HepG2 (cell line): ENCODE measurements around the gene AQP7.

Source experiments
- EHMT2 ChIP-seq: fragments of 200-600 bp; sonication (generic); IDR thresholded peaks from 2 replicates; pipeline ENCODE4 v1.7.0; 2017; ENCODE audit warnings: antibody characterized with exemption, low read depth, low read length, borderline replicate concordance
- MED13 ChIP-seq: sonication (generic); formaldehyde crosslinking; IDR thresholded peaks from 2 replicates; pipeline ENCODE4 v1.5.0; 2020; ENCODE audit warnings: missing genetic modification reagents
- MYNN ChIP-seq: sonication (generic); formaldehyde crosslinking; IDR thresholded peaks from 2 replicates; pipeline ENCODE4 v1.4.0; 2020; ENCODE audit warnings: mild to moderate bottlenecking, low read depth, missing genetic modification reagents
- RNF2 ChIP-seq: fragments of 450-650 bp; conservative IDR thresholded peaks from 2 replicates; pipeline ENCODE4 v1.6.1; 2016; ENCODE audit warnings: low read depth
- U2AF2 ChIP-seq: fragments of 200-400 bp; formaldehyde crosslinking; IDR thresholded peaks from 2 replicates; pipeline ENCODE4 v1.6.1; 2017; ENCODE audit warnings: low read depth, mild to moderate bottlenecking, low read length
- YY1 ChIP-seq: IDR thresholded peaks from 2 replicates; pipeline ENCODE4 v1.6.1; 2011; ENCODE audit warnings: low read length, low read depth, moderate library complexity, mild to moderate bottlenecking; ENCODE audit not compliant: insufficient read depth, insufficient replicate concordance
- ZZZ3 ChIP-seq: sonication (generic); formaldehyde crosslinking; IDR thresholded peaks from 2 replicates; pipeline ENCODE4 v1.4.0; 2020; ENCODE audit warnings: missing genetic modification reagents, mild to moderate bottlenecking, borderline replicate concordance
- TF ChIP-seq, protein P1 (sequence below): sonication (generic); formaldehyde crosslinking; IDR thresholded peaks from 2 replicates; pipeline ENCODE4 v1.8.0; 2022; ENCODE audit warnings: missing genetic modification reagents, mild to moderate bottlenecking, moderate library complexity, borderline replicate concordance
- TF ChIP-seq, protein P2 (sequence below), 2 experiments: IDR thresholded peaks; 2 replicates each; pipeline ENCODE4 v1.6.1; 2011 to 2012; ENCODE audit warnings: low read length in 2 of 2, borderline replicate concordance in 1 of 2, low read depth in 1 of 2, mild to moderate bottlenecking in 1 of 2, moderate library complexity in 1 of 2
- TF ChIP-seq, protein P3 (sequence below): sonication (generic); formaldehyde crosslinking; IDR thresholded peaks from 2 replicates; pipeline ENCODE4 v1.4.0; 2020; ENCODE audit warnings: mild to moderate bottlenecking, missing genetic modification reagents, borderline replicate concordance
- TF ChIP-seq, protein P4 (sequence below): sonication (generic); formaldehyde crosslinking; IDR thresholded peaks from 2 replicates; pipeline ENCODE4 v1.5.0; 2020; ENCODE audit warnings: mild to moderate bottlenecking, missing genetic modification reagents, moderate library complexity
- TF ChIP-seq, protein P5 (sequence below): sonication (generic); formaldehyde crosslinking; IDR thresholded peaks from 2 replicates; pipeline ENCODE4 v1.5.0; 2020; ENCODE audit warnings: missing genetic modification reagents

DNA sequence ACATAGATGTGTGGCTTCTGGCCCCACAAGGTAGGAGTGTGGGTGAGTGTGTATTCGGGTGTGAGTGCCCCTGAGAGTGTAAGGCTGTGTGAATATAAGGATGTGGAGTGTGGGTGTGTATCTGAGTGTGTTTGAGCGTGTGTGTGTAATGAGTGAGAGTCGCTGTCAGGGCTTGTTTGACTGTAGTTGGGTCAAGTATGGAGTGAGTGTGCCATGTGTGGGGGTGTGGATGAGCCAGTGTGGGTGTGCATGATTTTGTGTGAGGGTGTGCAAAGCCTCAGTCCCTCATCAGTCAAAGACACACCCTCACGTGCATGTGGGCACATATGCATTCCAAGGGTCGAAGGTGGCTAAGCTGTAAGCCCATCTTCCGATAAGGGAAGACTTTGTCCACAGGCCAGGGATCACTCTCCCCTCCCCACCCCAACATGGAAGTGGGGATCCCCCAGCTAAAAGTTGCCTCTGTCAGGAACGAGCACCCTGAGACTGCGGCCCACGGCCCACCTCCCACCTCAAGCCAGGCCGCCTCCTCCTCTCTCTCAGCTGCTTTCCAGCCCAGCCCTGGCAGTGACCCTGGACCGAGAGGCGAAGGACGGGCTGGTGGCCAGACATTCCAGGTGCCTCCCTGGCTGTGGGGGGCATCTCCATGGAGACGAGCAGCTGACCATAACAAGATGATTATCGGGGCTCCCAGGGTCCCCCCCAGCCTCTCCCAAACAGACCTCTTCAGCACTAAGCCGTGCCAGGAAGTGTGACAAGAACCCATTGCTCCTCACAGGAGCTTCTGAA, 32.1 kb upstream of the AQP7 start:
- TF ChIP-seq, protein P1, sequence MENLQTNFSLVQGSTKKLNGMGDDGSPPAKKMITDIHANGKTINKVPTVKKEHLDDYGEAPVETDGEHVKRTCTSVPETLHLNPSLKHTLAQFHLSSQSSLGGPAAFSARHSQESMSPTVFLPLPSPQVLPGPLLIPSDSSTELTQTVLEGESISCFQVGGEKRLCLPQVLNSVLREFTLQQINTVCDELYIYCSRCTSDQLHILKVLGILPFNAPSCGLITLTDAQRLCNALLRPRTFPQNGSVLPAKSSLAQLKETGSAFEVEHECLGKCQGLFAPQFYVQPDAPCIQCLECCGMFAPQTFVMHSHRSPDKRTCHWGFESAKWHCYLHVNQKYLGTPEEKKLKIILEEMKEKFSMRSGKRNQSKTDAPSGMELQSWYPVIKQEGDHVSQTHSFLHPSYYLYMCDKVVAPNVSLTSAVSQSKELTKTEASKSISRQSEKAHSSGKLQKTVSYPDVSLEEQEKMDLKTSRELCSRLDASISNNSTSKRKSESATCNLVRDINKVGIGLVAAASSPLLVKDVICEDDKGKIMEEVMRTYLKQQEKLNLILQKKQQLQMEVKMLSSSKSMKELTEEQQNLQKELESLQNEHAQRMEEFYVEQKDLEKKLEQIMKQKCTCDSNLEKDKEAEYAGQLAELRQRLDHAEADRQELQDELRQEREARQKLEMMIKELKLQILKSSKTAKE (CRISPR knock-in tag), result no peak
- TF ChIP-seq, protein P2, sequence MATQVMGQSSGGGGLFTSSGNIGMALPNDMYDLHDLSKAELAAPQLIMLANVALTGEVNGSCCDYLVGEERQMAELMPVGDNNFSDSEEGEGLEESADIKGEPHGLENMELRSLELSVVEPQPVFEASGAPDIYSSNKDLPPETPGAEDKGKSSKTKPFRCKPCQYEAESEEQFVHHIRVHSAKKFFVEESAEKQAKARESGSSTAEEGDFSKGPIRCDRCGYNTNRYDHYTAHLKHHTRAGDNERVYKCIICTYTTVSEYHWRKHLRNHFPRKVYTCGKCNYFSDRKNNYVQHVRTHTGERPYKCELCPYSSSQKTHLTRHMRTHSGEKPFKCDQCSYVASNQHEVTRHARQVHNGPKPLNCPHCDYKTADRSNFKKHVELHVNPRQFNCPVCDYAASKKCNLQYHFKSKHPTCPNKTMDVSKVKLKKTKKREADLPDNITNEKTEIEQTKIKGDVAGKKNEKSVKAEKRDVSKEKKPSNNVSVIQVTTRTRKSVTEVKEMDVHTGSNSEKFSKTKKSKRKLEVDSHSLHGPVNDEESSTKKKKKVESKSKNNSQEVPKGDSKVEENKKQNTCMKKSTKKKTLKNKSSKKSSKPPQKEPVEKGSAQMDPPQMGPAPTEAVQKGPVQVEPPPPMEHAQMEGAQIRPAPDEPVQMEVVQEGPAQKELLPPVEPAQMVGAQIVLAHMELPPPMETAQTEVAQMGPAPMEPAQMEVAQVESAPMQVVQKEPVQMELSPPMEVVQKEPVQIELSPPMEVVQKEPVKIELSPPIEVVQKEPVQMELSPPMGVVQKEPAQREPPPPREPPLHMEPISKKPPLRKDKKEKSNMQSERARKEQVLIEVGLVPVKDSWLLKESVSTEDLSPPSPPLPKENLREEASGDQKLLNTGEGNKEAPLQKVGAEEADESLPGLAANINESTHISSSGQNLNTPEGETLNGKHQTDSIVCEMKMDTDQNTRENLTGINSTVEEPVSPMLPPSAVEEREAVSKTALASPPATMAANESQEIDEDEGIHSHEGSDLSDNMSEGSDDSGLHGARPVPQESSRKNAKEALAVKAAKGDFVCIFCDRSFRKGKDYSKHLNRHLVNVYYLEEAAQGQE (IDR thresholded peaks at IDR 0.05; ENCODE audit: borderline replicate concordance in 1 of 2, low read depth in 1 of 2, low read length in 2 of 2), result no peak
- TF ChIP-seq, protein P3, sequence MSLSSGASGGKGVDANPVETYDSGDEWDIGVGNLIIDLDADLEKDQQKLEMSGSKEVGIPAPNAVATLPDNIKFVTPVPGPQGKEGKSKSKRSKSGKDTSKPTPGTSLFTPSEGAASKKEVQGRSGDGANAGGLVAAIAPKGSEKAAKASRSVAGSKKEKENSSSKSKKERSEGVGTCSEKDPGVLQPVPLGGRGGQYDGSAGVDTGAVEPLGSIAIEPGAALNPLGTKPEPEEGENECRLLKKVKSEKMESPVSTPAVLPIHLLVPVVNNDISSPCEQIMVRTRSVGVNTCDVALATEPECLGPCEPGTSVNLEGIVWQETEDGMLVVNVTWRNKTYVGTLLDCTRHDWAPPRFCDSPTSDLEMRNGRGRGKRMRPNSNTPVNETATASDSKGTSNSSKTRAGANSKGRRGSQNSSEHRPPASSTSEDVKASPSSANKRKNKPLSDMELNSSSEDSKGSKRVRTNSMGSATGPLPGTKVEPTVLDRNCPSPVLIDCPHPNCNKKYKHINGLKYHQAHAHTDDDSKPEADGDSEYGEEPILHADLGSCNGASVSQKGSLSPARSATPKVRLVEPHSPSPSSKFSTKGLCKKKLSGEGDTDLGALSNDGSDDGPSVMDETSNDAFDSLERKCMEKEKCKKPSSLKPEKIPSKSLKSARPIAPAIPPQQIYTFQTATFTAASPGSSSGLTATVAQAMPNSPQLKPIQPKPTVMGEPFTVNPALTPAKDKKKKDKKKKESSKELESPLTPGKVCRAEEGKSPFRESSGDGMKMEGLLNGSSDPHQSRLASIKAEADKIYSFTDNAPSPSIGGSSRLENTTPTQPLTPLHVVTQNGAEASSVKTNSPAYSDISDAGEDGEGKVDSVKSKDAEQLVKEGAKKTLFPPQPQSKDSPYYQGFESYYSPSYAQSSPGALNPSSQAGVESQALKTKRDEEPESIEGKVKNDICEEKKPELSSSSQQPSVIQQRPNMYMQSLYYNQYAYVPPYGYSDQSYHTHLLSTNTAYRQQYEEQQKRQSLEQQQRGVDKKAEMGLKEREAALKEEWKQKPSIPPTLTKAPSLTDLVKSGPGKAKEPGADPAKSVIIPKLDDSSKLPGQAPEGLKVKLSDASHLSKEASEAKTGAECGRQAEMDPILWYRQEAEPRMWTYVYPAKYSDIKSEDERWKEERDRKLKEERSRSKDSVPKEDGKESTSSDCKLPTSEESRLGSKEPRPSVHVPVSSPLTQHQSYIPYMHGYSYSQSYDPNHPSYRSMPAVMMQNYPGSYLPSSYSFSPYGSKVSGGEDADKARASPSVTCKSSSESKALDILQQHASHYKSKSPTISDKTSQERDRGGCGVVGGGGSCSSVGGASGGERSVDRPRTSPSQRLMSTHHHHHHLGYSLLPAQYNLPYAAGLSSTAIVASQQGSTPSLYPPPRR (CRISPR knock-in tag), result no peak
- TF ChIP-seq U2AF2 (no peak), RNF2 (no peak), YY1 (no peak), EHMT2 (no peak), ZZZ3 (no peak), MYNN (CRISPR knock-in tag) (no peak), MED13 (CRISPR knock-in tag) (no peak)
- TF ChIP-seq, protein P4, sequence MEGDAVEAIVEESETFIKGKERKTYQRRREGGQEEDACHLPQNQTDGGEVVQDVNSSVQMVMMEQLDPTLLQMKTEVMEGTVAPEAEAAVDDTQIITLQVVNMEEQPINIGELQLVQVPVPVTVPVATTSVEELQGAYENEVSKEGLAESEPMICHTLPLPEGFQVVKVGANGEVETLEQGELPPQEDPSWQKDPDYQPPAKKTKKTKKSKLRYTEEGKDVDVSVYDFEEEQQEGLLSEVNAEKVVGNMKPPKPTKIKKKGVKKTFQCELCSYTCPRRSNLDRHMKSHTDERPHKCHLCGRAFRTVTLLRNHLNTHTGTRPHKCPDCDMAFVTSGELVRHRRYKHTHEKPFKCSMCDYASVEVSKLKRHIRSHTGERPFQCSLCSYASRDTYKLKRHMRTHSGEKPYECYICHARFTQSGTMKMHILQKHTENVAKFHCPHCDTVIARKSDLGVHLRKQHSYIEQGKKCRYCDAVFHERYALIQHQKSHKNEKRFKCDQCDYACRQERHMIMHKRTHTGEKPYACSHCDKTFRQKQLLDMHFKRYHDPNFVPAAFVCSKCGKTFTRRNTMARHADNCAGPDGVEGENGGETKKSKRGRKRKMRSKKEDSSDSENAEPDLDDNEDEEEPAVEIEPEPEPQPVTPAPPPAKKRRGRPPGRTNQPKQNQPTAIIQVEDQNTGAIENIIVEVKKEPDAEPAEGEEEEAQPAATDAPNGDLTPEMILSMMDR (CRISPR knock-in tag), result no peak
- TF ChIP-seq, protein P5, sequence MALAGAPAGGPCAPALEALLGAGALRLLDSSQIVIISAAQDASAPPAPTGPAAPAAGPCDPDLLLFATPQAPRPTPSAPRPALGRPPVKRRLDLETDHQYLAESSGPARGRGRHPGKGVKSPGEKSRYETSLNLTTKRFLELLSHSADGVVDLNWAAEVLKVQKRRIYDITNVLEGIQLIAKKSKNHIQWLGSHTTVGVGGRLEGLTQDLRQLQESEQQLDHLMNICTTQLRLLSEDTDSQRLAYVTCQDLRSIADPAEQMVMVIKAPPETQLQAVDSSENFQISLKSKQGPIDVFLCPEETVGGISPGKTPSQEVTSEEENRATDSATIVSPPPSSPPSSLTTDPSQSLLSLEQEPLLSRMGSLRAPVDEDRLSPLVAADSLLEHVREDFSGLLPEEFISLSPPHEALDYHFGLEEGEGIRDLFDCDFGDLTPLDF (CRISPR knock-in tag), result no peak
